ENCODE results near the gene PAFAH1B2. TPM values are rescaled to one million over a fixed set of nuclear protein-coding genes. Genes with fewer than 3 reads are reported as not detected.

The PAFAH1B2 gene
- total and polyA plus RNA-seq, 2 of the 8 experiments (the other 6 are each of a cell fraction or from before 2014, with no cell fraction given): 38.2 to 161 TPM

DNA sequence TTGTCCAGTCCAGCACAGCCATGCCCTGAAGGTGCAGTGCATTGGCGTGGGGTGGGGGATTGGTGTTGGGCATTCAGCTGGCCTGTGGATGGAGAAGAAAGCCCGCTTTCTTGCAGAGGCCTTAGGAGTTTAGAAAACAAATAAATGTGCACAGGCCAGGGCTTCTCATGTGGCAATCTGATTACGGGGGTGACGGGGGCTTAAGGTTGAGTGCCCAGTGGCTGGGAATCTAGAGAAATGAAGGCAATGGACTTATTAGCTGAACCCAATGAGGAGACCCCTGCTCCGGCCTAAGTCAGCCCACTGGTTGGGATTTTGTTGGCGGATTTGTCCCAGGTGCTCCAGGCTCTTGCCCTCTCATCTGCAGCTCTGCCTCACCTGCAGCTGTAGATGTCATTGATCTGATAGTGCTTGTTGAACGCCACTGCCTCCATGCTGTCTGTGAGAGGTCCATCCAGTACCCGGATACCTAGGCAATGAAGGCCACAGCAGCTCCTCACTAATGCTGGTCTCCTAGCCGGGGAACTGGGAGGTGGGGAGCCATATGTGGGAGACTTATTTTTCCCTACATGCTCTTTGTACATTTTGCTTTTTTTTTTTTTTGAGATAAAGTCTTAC lies 81.6 kb downstream of the PAFAH1B2 start:
- Histone ChIP-seq H3K36me3 (ENCODE audit: control insufficient read depth in 2 of 4, insufficient read depth in 4 of 4, low read length in 3 of 4) (peaks cover 7 to 25% (median 16%) of the 10 kb centered on the region in 4 experiments; a peak in 6 of 8 replicates), H3K18ac (ENCODE audit: extremely low read depth, low read length) (no peak overlapping the region), H2BK15ac (ENCODE audit: low read length) (no peak overlapping the region), H3K4me3 (ENCODE audit: extremely low read depth in 1 of 4, insufficient read depth in 2 of 4, low read depth in 3 of 4, low read length in 4 of 4) (no peak overlapping the region), H3K9ac (replicated peaks in 1 of 4; ENCODE audit: extremely low read depth in 1 of 4, low read depth in 3 of 4, low read length in 3 of 4) (no peak overlapping the region), H4K20me1 (replicated peaks in 1 of 2; ENCODE audit: control insufficient read depth in 1 of 2, insufficient read depth in 2 of 2, low read length in 2 of 2) (peaks cover 1 to 2% of the 10 kb centered on the region in 2 experiments), H3K4me2 (ENCODE audit: insufficient read depth in 1 of 2, low read depth in 2 of 2, low read length in 2 of 2) (no peak overlapping the region), H3K79me2 (ENCODE audit: control insufficient read depth in 1 of 2, insufficient read depth in 2 of 2, low read length in 2 of 2) (0 out of 4 replicates have a peak, but pooled peaks cover 0 to 5% of the 10 kb centered on the region in 2 experiments), H3K4me1 (replicated peaks in 1 of 4; ENCODE audit: control insufficient read depth in 3 of 4, insufficient read depth in 4 of 4, low read length in 3 of 4) (no peaks in the 10 kb centered on the region), H3K27me3 (replicated peaks in 1 of 4; ENCODE audit: control insufficient read depth in 3 of 4, extremely low read depth in 1 of 4, insufficient read depth in 3 of 4, low read length in 3 of 4) (no peaks in the 10 kb centered on the region), H2BK120ac (replicated peaks; ENCODE audit: low read depth, low read length) (no peak overlapping the region), H2BK12ac (ENCODE audit: low read depth, low read length) (no peak overlapping the region), H3K9me3 (ENCODE audit: insufficient read depth in 2 of 2, low read depth in 1 of 2, low read length in 1 of 2) (no peaks in the 10 kb centered on the region), H3K4ac (replicated peaks; ENCODE audit: insufficient read length, low read depth, low read length) (no peak overlapping the region), H3K23me2 (ENCODE audit: low read depth, low read length) (no peaks in the 10 kb centered on the region), H2AFZ (ENCODE audit: low read length) (no peak overlapping the region), H3K56ac (replicated peaks; ENCODE audit: insufficient read length, low read depth, low read length) (no peak overlapping the region), H2BK20ac (ENCODE audit: low read length) (no peak overlapping the region), H3K23ac (ENCODE audit: insufficient read length) (no peak overlapping the region), H2AK5ac (ENCODE audit: low read depth, low read length) (no peak overlapping the region), H3K79me1 (ENCODE audit: low read depth, low read length) (peaks cover 7% of the 10 kb centered on the region; the same call in 1 of the 2 replicates), H3K14ac (ENCODE audit: insufficient read length) (no peak overlapping the region), H3K27ac (ENCODE audit: low read depth, low read length) (no peak overlapping the region), H2BK5ac (ENCODE audit: low read depth, low read length) (no peak overlapping the region), H4K5ac (ENCODE audit: insufficient read length, low read depth, low read length) (no peak overlapping the region), H4K8ac (ENCODE audit: extremely low read depth, insufficient read depth, low read length) (peak overlapping the region; percentile 41; the same call in 1 of the 2 replicates), H4K91ac (replicated peaks; ENCODE audit: insufficient read length, low read length) (no peak overlapping the region)
- FAIRE-seq (no peak), DNase-seq (ENCODE audit: low read depth in 1 of 2, low spot score in 2 of 2) (no peak)
- ChIA-PET POLR2A (ENCODE audit: partially characterized antibody) (interaction anchor here (1.7 to 2.6 kb wide), 3 partner anchors 23 to 50 kb away, joined by 6 to 11 read pairs (median 7); no protein-coding TSS in a partner anchor), CTCF (ENCODE audit: partially characterized antibody) (interaction anchor here (0.6 to 25.0 kb wide), 20 partner anchors 9 to 454 kb away, joined by 3 to 449 read pairs (median 4); partner anchors contain the start of genes APOA1, APOA5, SIDT2 and TAGLN)
- WGBS, 2 experiments (ENCODE audit: extremely low coverage in 1 of 2, insufficient coverage in 1 of 2, insufficient read length in 1 of 2, insufficient replicate concordance in 2 of 2, low coverage in 1 of 2, low lambda C conversion rate in 2 of 2, missing lambda C conversion rate in 1 of 2): 91% methylated on average over 9 of the region's 9 CpGs; no CpG with 5 or more reads in 1 of the 2 experiments
- TF ChIP-seq HDAC6 (IDR thresholded peaks at IDR 0.05; ENCODE audit: low read depth, low read length): no peak
- no peak for TF ChIP-seq BACH1 (IDR thresholded peaks at IDR 0.05; ENCODE audit: low read length)
- TF ChIP-seq PHF8 (conservative IDR thresholded peaks at IDR 0.05; ENCODE audit: low read depth, low read length): no peak
- TF ChIP-seq MAFK (IDR thresholded peaks at IDR 0.05; ENCODE audit: low read depth, low read length): no peak
- TF ChIP-seq, protein P1, sequence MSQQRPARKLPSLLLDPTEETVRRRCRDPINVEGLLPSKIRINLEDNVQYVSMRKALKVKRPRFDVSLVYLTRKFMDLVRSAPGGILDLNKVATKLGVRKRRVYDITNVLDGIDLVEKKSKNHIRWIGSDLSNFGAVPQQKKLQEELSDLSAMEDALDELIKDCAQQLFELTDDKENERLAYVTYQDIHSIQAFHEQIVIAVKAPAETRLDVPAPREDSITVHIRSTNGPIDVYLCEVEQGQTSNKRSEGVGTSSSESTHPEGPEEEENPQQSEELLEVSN (IDR thresholded peaks at IDR 0.05): no peak
- no peak for TF ChIP-seq YY1 (IDR thresholded peaks at IDR 0.05; ENCODE audit: low read depth, low read length)
- TF ChIP-seq ASH2L (IDR thresholded peaks at IDR 0.05; ENCODE audit: low read length): no peak
- TF ChIP-seq RFX5 (IDR thresholded peaks at IDR 0.05; ENCODE audit: borderline replicate concordance, low read depth, low read length): no peak
- no peak for TF ChIP-seq CTBP2 (IDR thresholded peaks at IDR 0.05; ENCODE audit: borderline replicate concordance, insufficient read depth, insufficient read length, low read length)
- no peak for TF ChIP-seq SAP30 (IDR thresholded peaks at IDR 0.05; ENCODE audit: insufficient read depth, insufficient replicate concordance, low read length)
- no peak for TF ChIP-seq NANOG (IDR thresholded peaks at IDR 0.05; ENCODE audit: insufficient read depth, low read depth, low read length, poor library complexity, severe bottlenecking)
- TF ChIP-seq FOSL1 (IDR thresholded peaks at IDR 0.05; ENCODE audit: insufficient read depth, low read depth, low read length): no peak

Measured in H1 (cell line).